ENCODE measurements around the gene DEGS1. TPM values are rescaled to one million over a fixed set of nuclear protein-coding genes. Genes with fewer than 3 reads are reported as not detected.
A peak's percentile ranks its signal among the peaks of the same experiment; 100 is the strongest.

DEGS1 gene
- 71.3 and 72.2 TPM in 2 replicates for total RNA-seq (2014; rRNA removed)
- Bru-seq, nascent RNA = percentile 85 among the genes with signal in this experiment
- BruChase-seq, experiment 1, labeled RNA remaining after a 6-hour chase = percentile 96 among the genes with signal in this experiment
- BruChase-seq, experiment 2, labeled RNA remaining after a 2-hour chase = percentile 90 among the genes with signal in this experiment
- long read RNA-seq, transcript DEGS1-201 (3 exons, 2,101 nt) = major isoform, 124 of 163 reads
- long read RNA-seq, partial matches to known transcripts = 7 of 163 reads
- long read RNA-seq, other reads (novel, unspliced or antisense) = 32 of 163 reads

DNA sequence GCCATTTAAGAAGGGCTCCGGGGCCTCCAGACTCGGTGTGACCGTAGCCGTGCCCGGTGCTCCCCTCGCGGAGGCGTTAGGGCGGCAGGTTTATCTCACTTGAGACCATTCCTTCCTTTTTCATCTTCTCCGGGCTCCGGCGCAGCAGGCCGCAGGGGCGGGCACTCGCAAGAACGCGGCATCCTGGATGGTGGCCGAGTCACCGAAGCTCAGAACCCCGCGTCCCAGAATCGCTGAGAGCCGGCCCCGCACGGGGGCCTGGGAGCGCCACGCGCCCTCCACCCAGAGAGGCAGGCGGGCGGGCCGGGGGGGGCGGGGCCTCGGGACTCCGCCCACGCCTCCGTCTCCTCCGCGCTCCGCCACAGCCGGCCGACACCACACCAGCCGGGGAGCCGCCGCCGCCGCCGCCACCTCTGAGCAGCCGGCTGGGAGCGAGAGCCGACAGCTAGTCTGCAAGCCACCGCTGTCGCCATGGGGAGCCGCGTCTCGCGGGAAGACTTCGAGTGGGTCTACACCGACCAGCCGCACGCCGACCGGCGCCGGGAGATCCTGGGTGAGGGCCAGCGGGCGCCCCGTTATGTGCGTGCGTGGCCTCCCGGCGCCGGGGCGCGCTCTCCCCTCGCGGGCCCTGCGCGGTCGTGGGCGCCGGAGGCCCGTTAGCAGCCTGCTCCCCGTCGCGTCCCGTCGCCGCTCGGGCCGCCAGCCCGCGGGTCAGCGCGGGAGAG is at the start of gene DEGS1:
Gene DEGS1 (plus strand): TSS at position 375 of the 725 bp plus-strand sequence. CDS start 97 bp downstream, at position 472.
- intact Hi-C loops (cut with micrococcal nuclease) = loop anchor here (5.0 kb wide), 1 partner anchor 66 kb away; no protein-coding TSS in a partner anchor
- peak within 1 kb of the TSS; percentile 59 for H3K27ac ChIP-seq (ENCODE audit: low read length)
- H4K20me1 ChIP-seq (ENCODE audit: low read length) = peaks cover 8% of the 10 kb centered on the region; the same call in 1 of the 2 replicates
- peak within 1 kb of the TSS; percentile 79 for H3K9ac ChIP-seq (ENCODE audit: low read length)
- peak within 1 kb of the TSS; percentile 84 for H3K4me2 ChIP-seq (ENCODE audit: low read length)
- BruUV-seq (replicated peaks) = no TSS peak
- H3F3A ChIP-seq (ENCODE audit: low read length, unreplicated experiment) = no peaks in the 10 kb centered on the region
- H3K27me3 ChIP-seq (ENCODE audit: low read length) = no peaks in the 10 kb centered on the region
- no peaks in the 10 kb centered on the region for H3K9me3 ChIP-seq (ENCODE audit: low read length)
- ATAC-seq (peak; percentile 84), DNase-seq (peak; percentile 92)
- CTCF ChIA-PET = interaction anchor here (0.6 kb wide), 1 partner anchor 101 kb away, joined by 7 read pairs; no protein-coding TSS in a partner anchor
- no peak for TF ChIP-seq EZH2phosphoT487 (IDR thresholded peaks at IDR 0.05; ENCODE audit: borderline replicate concordance, low read length)
- TF ChIP-seq, protein P1, sequence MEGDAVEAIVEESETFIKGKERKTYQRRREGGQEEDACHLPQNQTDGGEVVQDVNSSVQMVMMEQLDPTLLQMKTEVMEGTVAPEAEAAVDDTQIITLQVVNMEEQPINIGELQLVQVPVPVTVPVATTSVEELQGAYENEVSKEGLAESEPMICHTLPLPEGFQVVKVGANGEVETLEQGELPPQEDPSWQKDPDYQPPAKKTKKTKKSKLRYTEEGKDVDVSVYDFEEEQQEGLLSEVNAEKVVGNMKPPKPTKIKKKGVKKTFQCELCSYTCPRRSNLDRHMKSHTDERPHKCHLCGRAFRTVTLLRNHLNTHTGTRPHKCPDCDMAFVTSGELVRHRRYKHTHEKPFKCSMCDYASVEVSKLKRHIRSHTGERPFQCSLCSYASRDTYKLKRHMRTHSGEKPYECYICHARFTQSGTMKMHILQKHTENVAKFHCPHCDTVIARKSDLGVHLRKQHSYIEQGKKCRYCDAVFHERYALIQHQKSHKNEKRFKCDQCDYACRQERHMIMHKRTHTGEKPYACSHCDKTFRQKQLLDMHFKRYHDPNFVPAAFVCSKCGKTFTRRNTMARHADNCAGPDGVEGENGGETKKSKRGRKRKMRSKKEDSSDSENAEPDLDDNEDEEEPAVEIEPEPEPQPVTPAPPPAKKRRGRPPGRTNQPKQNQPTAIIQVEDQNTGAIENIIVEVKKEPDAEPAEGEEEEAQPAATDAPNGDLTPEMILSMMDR (conservative IDR thresholded peaks at IDR 0.05; ENCODE audit: low read depth, low read length) = no peak
- TF ChIP-seq EZH2 (IDR thresholded peaks at IDR 0.05; ENCODE audit: low read length, unreplicated experiment) = no peak
- H2AFZ ChIP-seq (ENCODE audit: low read length) = peak within 1 kb of the TSS; percentile 71
- H3K4me3 ChIP-seq (ENCODE audit: low read length) = peak within 1 kb of the TSS; percentile 69
- H3K4me1 ChIP-seq (ENCODE audit: insufficient read depth, low read length) = peaks cover 26% of the 10 kb centered on the region
- H3K9me2 ChIP-seq (replicated peaks; ENCODE audit: low read length) = no peaks in the 10 kb centered on the region
- peaks cover 49% of the 10 kb centered on the region for H3K79me2 ChIP-seq (ENCODE audit: low read length)
- POLR2A ChIA-PET (ENCODE audit: unreplicated experiment) = interaction anchor here (0.5 to 0.7 kb wide), 5 partner anchors 9 to 182 kb away, joined by 3 to 9 read pairs (median 3); no protein-coding TSS in a partner anchor
- H3K36me3 ChIP-seq (ENCODE audit: low read depth, low read length) = no peaks in the 10 kb centered on the region

DNA sequence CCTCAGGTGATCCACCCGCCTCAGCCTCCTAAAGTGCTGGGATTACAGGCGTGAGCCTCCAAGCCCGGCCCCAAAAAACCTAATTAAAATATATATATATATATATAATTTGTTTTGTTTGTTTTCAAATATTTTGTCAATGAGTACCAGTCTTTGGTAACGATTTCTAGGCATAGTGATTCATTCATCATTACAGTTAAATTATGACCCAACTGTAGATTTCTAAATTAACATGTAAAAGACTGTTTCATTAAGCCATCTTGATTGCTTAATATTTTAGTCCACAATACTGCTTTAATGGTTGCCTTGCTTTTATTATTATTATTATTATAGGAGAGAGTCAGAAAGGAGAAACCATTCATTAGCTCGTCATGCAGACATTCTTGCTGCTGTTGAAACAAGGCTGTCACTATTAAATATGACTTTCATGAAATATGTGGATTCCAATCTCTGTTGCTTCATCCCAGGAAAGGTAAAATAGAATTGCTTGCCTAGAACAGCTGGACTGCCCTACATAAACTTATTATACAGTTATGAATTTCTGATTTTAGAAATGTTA is 49.2 kb upstream of the DEGS1 start:
- Histone ChIP-seq H4K20me1 (ENCODE audit: low read length) (no peaks in the 10 kb centered on the region), H3K9me3 (ENCODE audit: low read length) (no peaks in the 10 kb centered on the region), H3K4me2 (ENCODE audit: low read length) (no peak overlapping the region), H3K79me2 (ENCODE audit: low read length) (peaks cover 26% of the 10 kb centered on the region), H3K9ac (ENCODE audit: low read length) (no peak overlapping the region), H3K27ac (ENCODE audit: low read length) (no peak overlapping the region), H3K9me2 (replicated peaks; ENCODE audit: low read length) (no peaks in the 10 kb centered on the region), H3K4me3 (ENCODE audit: low read length) (no peak overlapping the region), H3K36me3 (ENCODE audit: low read depth, low read length) (peaks cover 51% of the 10 kb centered on the region), H2AFZ (ENCODE audit: low read length) (no peak overlapping the region), H3F3A (ENCODE audit: low read length, unreplicated experiment) (no peaks in the 10 kb centered on the region), H3K27me3 (ENCODE audit: low read length) (no peaks in the 10 kb centered on the region), H3K4me1 (ENCODE audit: insufficient read depth, low read length) (no peaks in the 10 kb centered on the region)
- ChIA-PET POLR2A (ENCODE audit: unreplicated experiment) (no interaction called here), CTCF (no interaction called here)
- DNase-seq (no peak), ATAC-seq (no peak)
- intact Hi-C loops (cut with micrococcal nuclease) = no loop called here
- no TSS peak for BruUV-seq (replicated peaks)
- TF ChIP-seq EZH2 (IDR thresholded peaks at IDR 0.05; ENCODE audit: low read length, unreplicated experiment) (no peak), EZH2phosphoT487 (IDR thresholded peaks at IDR 0.05; ENCODE audit: borderline replicate concordance, low read length) (no peak)
- TF ChIP-seq, protein P1 (conservative IDR thresholded peaks at IDR 0.05; ENCODE audit: low read depth, low read length) = no peak

Data from PC-3 (cell line).